ENCODE results near the gene RHEX.

- TF ChIP-seq CTCF (IDR thresholded peaks at IDR 0.05) (no peak), POLR2A (IDR thresholded peaks at IDR 0.05) (no peak), EP300 (IDR thresholded peaks at IDR 0.05) (no peak)
Observed at GRCh38 chr1:206109718-206110117, 56.7 kb downstream of the RHEX start.

All from ovary (tissue), 3 donors.